ENCODE measurements around the gene USH1G.

- TF ChIP-seq CTCF (IDR thresholded peaks at IDR 0.05; ENCODE audit: low read depth, low read length) (no peak), POLR2A (IDR thresholded peaks at IDR 0.05; ENCODE audit: extremely low read depth, insufficient read length) (no peak)
These were observed 42.0 kb upstream of the USH1G start for GRCh38 chr17:74964988-74965622.
